ENCODE measurements around the gene LANCL1.

- TF ChIP-seq POLR2A (IDR thresholded peaks at IDR 0.05) (no peak), CTCF (IDR thresholded peaks at IDR 0.05 in 4 of 5, conservative IDR thresholded peaks at IDR 0.05 in 1 of 5) (no peak)
Observed at GRCh38 chr2:210515911-210516310, 39.4 kb upstream of the LANCL1 start.
